GM12878 (cell line): ENCODE results near the gene SP1. TPM values are rescaled to one million over a fixed set of nuclear protein-coding genes. Genes with fewer than 3 reads are reported as not detected.

Experiments
- ATAC-seq: fragments of 200-7000 bp; cut with Tn5 transposase; 3 replicates; pipeline ENCODE4 v1.9.1; 2020; ENCODE audit warnings: mild to moderate bottlenecking, moderate library complexity
- BruUV-seq: library from RNA; stranded (reverse); fragments of 400-500 nt; replicated peaks from 2 replicates; lab custom pipeline; 2021; lab: Mats Ljungman, UMichigan
- CTCF ChIA-PET: fragments of 300-600 bp; sonication (Branson Sonifier 250); formaldehyde crosslinking; extraction: SDS; loops from one replicate; lab custom pipeline; 2021; ENCODE audit warnings: inconsistent platforms; lab: Yijun Ruan, JAX
- POLR2A ChIA-PET: fragments of 350-600 bp; formaldehyde crosslinking; extraction: SDS; loops from one replicate; lab custom pipeline; 2021; ENCODE audit warnings: inconsistent platforms; lab: Charles Lee
- RAD21 ChIA-PET: fragments of 300-600 bp; sonication (Branson Sonifier 250); formaldehyde crosslinking; loops from one replicate; lab custom pipeline; 2023; ENCODE audit warnings: antibody characterized with exemption; ENCODE audit not compliant: unreplicated experiment; lab: Charles Lee
- SMC1A ChIA-PET: fragments of 300-600 bp; sonication (Branson Sonifier 250); formaldehyde crosslinking; loops from one replicate; lab custom pipeline; 2023; ENCODE audit not compliant: unreplicated experiment, uncharacterized antibody; lab: Charles Lee
- DNase-seq: peaks from one replicate; pipeline ENCODE4 v3.0.0-alpha.2; 2011; ENCODE audit warnings: low read depth, low spot score
- FAIRE-seq: peaks from 3 replicates; lab custom pipeline; 2011; peaks lifted over from hg19 to GRCh38; lab: Jason Lieb, UNC
- H2AFZ ChIP-seq: 2 replicates; pipeline ENCODE4 v1.6.0; 2011; ENCODE audit warnings: low read depth, low read length, control low read depth; ENCODE audit not compliant: control insufficient read depth
- H3K27ac ChIP-seq: 2 replicates; pipeline ENCODE4 v1.5.1; 2011; ENCODE audit warnings: control low read depth; ENCODE audit not compliant: control insufficient read depth, insufficient read depth
- H3K27me3 ChIP-seq, 2 experiments: replicated peaks in 1 of 2; 2 replicates each; pipeline versions ENCODE4 v1.6.0 to v1.6.1; 2011; ENCODE audit warnings: low read length in 1 of 2; ENCODE audit not compliant: control insufficient read depth in 2 of 2, insufficient read depth in 2 of 2
- H3K36me3 ChIP-seq, 2 experiments: 2 replicates each; pipeline ENCODE4 v1.5.1; 2011; ENCODE audit warnings: low read length in 1 of 2; ENCODE audit not compliant: control insufficient read depth in 2 of 2, insufficient read depth in 2 of 2
- H3K4me1 ChIP-seq: 2 replicates; pipeline ENCODE4 v1.6.1; 2011; ENCODE audit warnings: mild to moderate bottlenecking, low read length, moderate library complexity, mixed read lengths; ENCODE audit not compliant: control insufficient read depth, insufficient read depth
- H3K4me2 ChIP-seq: 2 replicates; pipeline ENCODE4 v1.6.0; 2011; ENCODE audit warnings: control low read depth; ENCODE audit not compliant: control insufficient read depth, insufficient read depth
- H3K4me3 ChIP-seq: fragments of 200-600 bp; sonication (generic); 2 replicates; pipeline ENCODE4 v1.5.1; 2016
- H3K79me2 ChIP-seq: 2 replicates; pipeline ENCODE4 v1.6.0; 2011; ENCODE audit warnings: low read length; ENCODE audit not compliant: control insufficient read depth, insufficient read depth
- H3K9ac ChIP-seq: 2 replicates; pipeline ENCODE4 v1.8.0; 2011; ENCODE audit warnings: low read length, control low read depth, mixed read lengths; ENCODE audit not compliant: control insufficient read depth, insufficient read depth
- H3K9me3 ChIP-seq: replicated peaks from 3 replicates; pipeline ENCODE4 v1.5.1; 2011; ENCODE audit warnings: mild to moderate bottlenecking, low read length; ENCODE audit not compliant: control insufficient read depth, insufficient read depth
- H4K20me1 ChIP-seq: 2 replicates; pipeline ENCODE4 v1.6.0; 2011; ENCODE audit not compliant: control insufficient read depth, insufficient read depth
- HSF1 ChIP-seq: fragments of 150-350 bp; IDR thresholded peaks from 2 replicates; pipeline ENCODE4 v1.6.1; 2014; ENCODE audit warnings: mild to moderate bottlenecking, low read depth, low read length
- KLF5 ChIP-seq: fragments of 450-650 bp; IDR thresholded peaks from 2 replicates; pipeline ENCODE4 v1.6.1; 2014; ENCODE audit warnings: mild to moderate bottlenecking; ENCODE audit not compliant: partially characterized antibody
- SPI1 ChIP-seq: IDR thresholded peaks from 2 replicates; pipeline ENCODE4 v1.6.1; 2011; ENCODE audit warnings: low read depth, mild to moderate bottlenecking, low read length, moderate library complexity, borderline replicate concordance; ENCODE audit not compliant: insufficient read depth
- WGBS: methylation state at CpG from one replicate; pipeline ENCODE4 v1.1.6; 2016; ENCODE audit warnings: low lambda C conversion rate; ENCODE audit not compliant: insufficient replicate concordance, insufficient coverage; ENCODE audit errors: missing lambda C conversion rate; 5-methylcytosine and 5-hydroxymethylcytosine counted together
- in situ Hi-C: fragments of 300-500 bp; cut with MboI; formaldehyde crosslinking; loops from 9 replicates; pipeline ENCODE4 v1.14.3; 2018; ENCODE audit warnings: mixed read lengths
- intact Hi-C: fragments of 100-400 bp; cut with micrococcal nuclease; formaldehyde crosslinking; loops from one replicate; pipeline ENCODE4 v1.14.2; 2022; ENCODE audit not compliant: unreplicated experiment
- polyA plus RNA-seq, 11 experiments: library from polyadenylated mRNA; depleted of rRNA in 4 of 11; unstranded in 6 of 11; stranded (reverse) in 5 of 11; fragments of >200 nt; fragmentation: Nextera tagmentation in 4 of 11; fragmentation: Illumina TruSeq in 1 of 11; extraction: Ambion mirVana in 4 of 11; extraction: Trizol in 1 of 11; gene quantifications; 1 replicate in 1 of 11; 2 replicates in 10 of 11; pipeline versions ENCODE4 v1.2.1 to v1.2.3, GENCODE V29; 2011 to 2016; ENCODE audit warnings: inconsistent platforms in 2 of 11, missing spikeins in 2 of 11, low read depth in 1 of 11
- total RNA-seq, 4 experiments: library from RNA; depleted of rRNA in 3 of 4; stranded (reverse); fragments of >200 nt in 3 of 4; fragmentation: Illumina TruSeq in 1 of 4; extraction: Trizol in 1 of 4; gene quantifications; 2 replicates each; pipeline versions ENCODE4 v1.2.1 to v1.2.3, GENCODE V29; 2013 to 2021
- TF ChIP-seq, protein P1 (sequence below): fragments of 450-650 bp; IDR thresholded peaks from 2 replicates; pipeline ENCODE4 v1.6.1; 2017; ENCODE audit warnings: antibody characterized with exemption, mild to moderate bottlenecking, moderate library complexity
- TF ChIP-seq, protein P2 (sequence below): fragments of 450-650 bp; IDR thresholded peaks from 2 replicates; pipeline ENCODE4 v1.6.1; 2017; ENCODE audit warnings: mild to moderate bottlenecking, low read depth, inconsistent platforms; ENCODE audit not compliant: poor library complexity, severe bottlenecking
- TF ChIP-seq, protein P3 (sequence below): fragments of 450-650 bp; IDR thresholded peaks from 2 replicates; pipeline ENCODE4 v1.6.1; 2016; ENCODE audit warnings: mild to moderate bottlenecking, moderate library complexity, borderline replicate concordance

The SP1 gene
- total and polyA plus RNA-seq, 10 of the 15 experiments (the other 5 are each of a cell fraction or from before 2014, with no cell fraction given): 3.3 to 52.0 (median 25.2) TPM

GRCh38 chr12:53353257-53353655 is 26.7 kb upstream of the SP1 start (continued):
- TF ChIP-seq, protein P1, sequence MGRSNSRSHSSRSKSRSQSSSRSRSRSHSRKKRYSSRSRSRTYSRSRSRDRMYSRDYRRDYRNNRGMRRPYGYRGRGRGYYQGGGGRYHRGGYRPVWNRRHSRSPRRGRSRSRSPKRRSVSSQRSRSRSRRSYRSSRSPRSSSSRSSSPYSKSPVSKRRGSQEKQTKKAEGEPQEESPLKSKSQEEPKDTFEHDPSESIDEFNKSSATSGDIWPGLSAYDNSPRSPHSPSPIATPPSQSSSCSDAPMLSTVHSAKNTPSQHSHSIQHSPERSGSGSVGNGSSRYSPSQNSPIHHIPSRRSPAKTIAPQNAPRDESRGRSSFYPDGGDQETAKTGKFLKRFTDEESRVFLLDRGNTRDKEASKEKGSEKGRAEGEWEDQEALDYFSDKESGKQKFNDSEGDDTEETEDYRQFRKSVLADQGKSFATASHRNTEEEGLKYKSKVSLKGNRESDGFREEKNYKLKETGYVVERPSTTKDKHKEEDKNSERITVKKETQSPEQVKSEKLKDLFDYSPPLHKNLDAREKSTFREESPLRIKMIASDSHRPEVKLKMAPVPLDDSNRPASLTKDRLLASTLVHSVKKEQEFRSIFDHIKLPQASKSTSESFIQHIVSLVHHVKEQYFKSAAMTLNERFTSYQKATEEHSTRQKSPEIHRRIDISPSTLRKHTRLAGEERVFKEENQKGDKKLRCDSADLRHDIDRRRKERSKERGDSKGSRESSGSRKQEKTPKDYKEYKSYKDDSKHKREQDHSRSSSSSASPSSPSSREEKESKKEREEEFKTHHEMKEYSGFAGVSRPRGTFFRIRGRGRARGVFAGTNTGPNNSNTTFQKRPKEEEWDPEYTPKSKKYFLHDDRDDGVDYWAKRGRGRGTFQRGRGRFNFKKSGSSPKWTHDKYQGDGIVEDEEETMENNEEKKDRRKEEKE: no peak
- TF ChIP-seq KLF5: no peak
- TF ChIP-seq, protein P2, sequence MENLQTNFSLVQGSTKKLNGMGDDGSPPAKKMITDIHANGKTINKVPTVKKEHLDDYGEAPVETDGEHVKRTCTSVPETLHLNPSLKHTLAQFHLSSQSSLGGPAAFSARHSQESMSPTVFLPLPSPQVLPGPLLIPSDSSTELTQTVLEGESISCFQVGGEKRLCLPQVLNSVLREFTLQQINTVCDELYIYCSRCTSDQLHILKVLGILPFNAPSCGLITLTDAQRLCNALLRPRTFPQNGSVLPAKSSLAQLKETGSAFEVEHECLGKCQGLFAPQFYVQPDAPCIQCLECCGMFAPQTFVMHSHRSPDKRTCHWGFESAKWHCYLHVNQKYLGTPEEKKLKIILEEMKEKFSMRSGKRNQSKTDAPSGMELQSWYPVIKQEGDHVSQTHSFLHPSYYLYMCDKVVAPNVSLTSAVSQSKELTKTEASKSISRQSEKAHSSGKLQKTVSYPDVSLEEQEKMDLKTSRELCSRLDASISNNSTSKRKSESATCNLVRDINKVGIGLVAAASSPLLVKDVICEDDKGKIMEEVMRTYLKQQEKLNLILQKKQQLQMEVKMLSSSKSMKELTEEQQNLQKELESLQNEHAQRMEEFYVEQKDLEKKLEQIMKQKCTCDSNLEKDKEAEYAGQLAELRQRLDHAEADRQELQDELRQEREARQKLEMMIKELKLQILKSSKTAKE: no peak

DNA sequence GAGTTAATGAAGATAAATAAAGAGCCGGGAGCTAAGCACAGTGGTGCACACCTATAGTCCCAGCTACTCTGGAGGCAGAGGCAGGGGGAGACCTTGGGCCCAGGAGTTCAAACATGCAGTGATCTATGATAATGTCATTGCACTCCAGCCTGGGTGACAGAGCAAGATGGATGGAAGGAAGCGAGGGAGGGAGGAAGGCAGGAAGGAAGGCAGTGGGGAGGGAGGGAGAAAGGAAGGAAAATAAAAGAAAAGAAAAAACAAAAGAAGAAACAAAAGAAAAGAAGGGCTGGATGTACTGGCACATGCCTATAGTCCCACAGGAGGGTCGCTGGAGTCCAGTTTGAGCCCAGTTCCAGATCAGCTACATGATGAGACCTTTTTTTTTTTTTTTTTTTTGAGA is 24.9 kb upstream of the SP1 start:
- Histone ChIP-seq H3K9ac (no peak overlapping the region), H3K79me2 (no peaks in the 10 kb centered on the region), H3K4me1 (peaks cover 2% of the 10 kb centered on the region), H3K4me2 (no peak overlapping the region), H3K27ac (no peak overlapping the region), H3K27me3 (no peaks in the 10 kb centered on the region), H4K20me1 (no peaks in the 10 kb centered on the region), H3K36me3 (no peaks in the 10 kb centered on the region), H3K4me3 (no peak overlapping the region), H2AFZ (no peak overlapping the region), H3K9me3 (no peaks in the 10 kb centered on the region)
- DNase-seq (no peak), FAIRE-seq (no peak), ATAC-seq (no peak)
- ChIA-PET SMC1A (interaction anchor here (0.6 to 9.3 kb wide), 7 partner anchors 22 to 203 kb away, joined by 3 to 164 read pairs (median 5); partner anchors contain the start of genes AMHR2 and SP1), POLR2A (interaction anchor here (0.6 to 5.5 kb wide), 4 partner anchors 28 to 1318 kb away, joined by 4 to 37 read pairs (median 6); no protein-coding TSS in a partner anchor), CTCF (interaction anchor here (0.8 to 8.6 kb wide), 10 partner anchors 9 to 122 kb away, joined by 3 to 225 read pairs (median 4); partner anchors contain the start of genes AAAS, AMHR2 and PRR13), RAD21 (interaction anchor here (1.2 to 2.5 kb wide), 7 partner anchors 10 to 122 kb away, joined by 3 to 14 read pairs (median 8); partner anchors contain the start of gene SP1)
- WGBS: 75% methylated on average over 3 of the region's 3 CpGs
- no TSS peak for BruUV-seq
- in situ Hi-C loops: no loop called here
- intact Hi-C loops: no loop called here
- TF ChIP-seq SPI1 (no peak), HSF1 (no peak)
- TF ChIP-seq, protein P3, sequence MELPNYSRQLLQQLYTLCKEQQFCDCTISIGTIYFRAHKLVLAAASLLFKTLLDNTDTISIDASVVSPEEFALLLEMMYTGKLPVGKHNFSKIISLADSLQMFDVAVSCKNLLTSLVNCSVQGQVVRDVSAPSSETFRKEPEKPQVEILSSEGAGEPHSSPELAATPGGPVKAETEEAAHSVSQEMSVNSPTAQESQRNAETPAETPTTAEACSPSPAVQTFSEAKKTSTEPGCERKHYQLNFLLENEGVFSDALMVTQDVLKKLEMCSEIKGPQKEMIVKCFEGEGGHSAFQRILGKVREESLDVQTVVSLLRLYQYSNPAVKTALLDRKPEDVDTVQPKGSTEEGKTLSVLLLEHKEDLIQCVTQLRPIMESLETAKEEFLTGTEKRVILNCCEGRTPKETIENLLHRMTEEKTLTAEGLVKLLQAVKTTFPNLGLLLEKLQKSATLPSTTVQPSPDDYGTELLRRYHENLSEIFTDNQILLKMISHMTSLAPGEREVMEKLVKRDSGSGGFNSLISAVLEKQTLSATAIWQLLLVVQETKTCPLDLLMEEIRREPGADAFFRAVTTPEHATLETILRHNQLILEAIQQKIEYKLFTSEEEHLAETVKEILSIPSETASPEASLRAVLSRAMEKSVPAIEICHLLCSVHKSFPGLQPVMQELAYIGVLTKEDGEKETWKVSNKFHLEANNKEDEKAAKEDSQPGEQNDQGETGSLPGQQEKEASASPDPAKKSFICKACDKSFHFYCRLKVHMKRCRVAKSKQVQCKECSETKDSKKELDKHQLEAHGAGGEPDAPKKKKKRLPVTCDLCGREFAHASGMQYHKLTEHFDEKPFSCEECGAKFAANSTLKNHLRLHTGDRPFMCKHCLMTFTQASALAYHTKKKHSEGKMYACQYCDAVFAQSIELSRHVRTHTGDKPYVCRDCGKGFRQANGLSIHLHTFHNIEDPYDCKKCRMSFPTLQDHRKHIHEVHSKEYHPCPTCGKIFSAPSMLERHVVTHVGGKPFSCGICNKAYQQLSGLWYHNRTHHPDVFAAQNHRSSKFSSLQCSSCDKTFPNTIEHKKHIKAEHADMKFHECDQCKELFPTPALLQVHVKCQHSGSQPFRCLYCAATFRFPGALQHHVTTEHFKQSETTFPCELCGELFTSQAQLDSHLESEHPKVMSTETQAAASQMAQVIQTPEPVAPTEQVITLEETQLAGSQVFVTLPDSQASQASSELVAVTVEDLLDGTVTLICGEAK: no peak
